Astrocyte of the hippocampus (primary cell): Measurements from ENCODE around the gene PCBP3.

Experiments
- DNase-seq: peaks from one replicate; pipeline ENCODE4 v3.0.0; 2011; ENCODE audit warnings: low read depth, low spot score

Gene PCBP3

GRCh38 chr21:45927851-45928850 is 284.6 kb downstream of the PCBP3 start:
- DNase-seq, result no peak

- no peak for DNase-seq
Measured at GRCh38 chr21:45929449-45929848, 285.9 kb downstream of the PCBP3 start.

- DNase-seq, result no peak
Measured at GRCh38 chr21:45930231-45930760, 286.8 kb downstream of the PCBP3 start.

- no peak for DNase-seq
Measured at GRCh38 chr21:45930792-45931191, 287.3 kb downstream of the PCBP3 start.

GRCh38 chr21:45931397-45931969 is 288.0 kb downstream of the PCBP3 start:
- no peak for DNase-seq

GRCh38 chr21:45932922-45933502 is 289.5 kb downstream of the PCBP3 start:
- no peak for DNase-seq

GRCh38 chr21:45934085-45934484 is 290.6 kb downstream of the PCBP3 start:
- DNase-seq, result no peak

GRCh38 chr21:45934554-45934953 is 291.0 kb downstream of the PCBP3 start:
- DNase-seq, result no peak

GRCh38 chr21:45935628-45936027 is 292.1 kb downstream of the PCBP3 start:
- peak; percentile 77 for DNase-seq

GRCh38 chr21:45937721-45938452 is 294.4 kb downstream of the PCBP3 start:
- no peak for DNase-seq

GRCh38 chr21:45938453-45938755 is 294.9 kb downstream of the PCBP3 start:
- DNase-seq, result no peak

- DNase-seq, result no peak
Measured at GRCh38 chr21:45938811-45939520, 295.4 kb downstream of the PCBP3 start.

- no peak for DNase-seq
Measured at GRCh38 chr21:45939521-45940045, 296.1 kb downstream of the PCBP3 start.

- no peak for DNase-seq
Measured at GRCh38 chr21:45940091-45940490, 296.6 kb downstream of the PCBP3 start.

- no peak for DNase-seq
Measured at GRCh38 chr21:45940621-45941337, 297.3 kb downstream of the PCBP3 start.

- no peak for DNase-seq
Measured at GRCh38 chr21:45941338-45941710, 297.8 kb downstream of the PCBP3 start.

GRCh38 chr21:45941717-45942546 is 298.4 kb downstream of the PCBP3 start:
- DNase-seq, result no peak

- no peak for DNase-seq
Measured at GRCh38 chr21:45942755-45943629, 299.5 kb downstream of the PCBP3 start.
